HUDEP-2 (cell line): Measurements from ENCODE around the gene REV1.
"Not testable (repeated sequence)": the region's sequence is repeated elsewhere in the genome, so short reads cannot be mapped to it uniquely, and the experiment has no call there.

Source experiments
- DNase-seq, 76 experiments: peaks; one replicate each; lab custom pipeline; 2025; ENCODE audit not compliant: unreplicated experiment in 76 of 76; lab: John Stamatoyannopoulos, UW

REV1 gene

GRCh38 chr2:99489761-99490622 is at the start of gene REV1:
Gene REV1, minus strand, starts transcription at chr2:99490017. Its CDS starts 25,042 bp downstream, at chr2:99464975.
- peak in 75 of 76 experiments; percentile 19 to 96 (median 87) for DNase-seq

DNA sequence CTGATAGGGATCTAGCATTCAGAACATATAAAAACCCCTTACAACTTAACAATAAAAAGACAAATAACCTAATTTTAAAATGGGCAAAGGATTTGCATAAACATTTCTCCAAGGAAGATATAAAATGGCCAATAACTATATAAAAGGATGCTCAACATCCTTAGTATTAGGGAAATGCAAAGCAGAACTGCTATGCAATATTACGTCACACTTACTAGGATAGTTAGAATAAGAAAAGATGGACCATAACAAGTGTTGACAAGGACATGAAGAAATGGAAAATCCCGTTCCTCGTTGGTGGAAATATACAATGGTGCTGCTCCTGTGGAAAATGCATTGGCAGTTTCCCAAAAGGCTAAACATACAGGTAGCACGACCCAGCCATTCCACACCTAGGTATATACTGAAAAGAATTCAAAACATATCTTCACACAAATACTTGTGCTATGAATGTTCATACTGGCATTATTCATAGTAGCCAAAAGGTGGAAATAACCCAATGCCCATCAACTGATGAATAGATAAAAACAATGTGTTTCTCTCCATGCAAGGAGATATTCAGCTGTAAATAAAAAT is 48.2 kb upstream of the REV1 start:
- DNase-seq, result no peak

- DNase-seq, result no peak
Observed at GRCh38 chr2:99524056-99524455, 34.2 kb upstream of the REV1 start.

DNA sequence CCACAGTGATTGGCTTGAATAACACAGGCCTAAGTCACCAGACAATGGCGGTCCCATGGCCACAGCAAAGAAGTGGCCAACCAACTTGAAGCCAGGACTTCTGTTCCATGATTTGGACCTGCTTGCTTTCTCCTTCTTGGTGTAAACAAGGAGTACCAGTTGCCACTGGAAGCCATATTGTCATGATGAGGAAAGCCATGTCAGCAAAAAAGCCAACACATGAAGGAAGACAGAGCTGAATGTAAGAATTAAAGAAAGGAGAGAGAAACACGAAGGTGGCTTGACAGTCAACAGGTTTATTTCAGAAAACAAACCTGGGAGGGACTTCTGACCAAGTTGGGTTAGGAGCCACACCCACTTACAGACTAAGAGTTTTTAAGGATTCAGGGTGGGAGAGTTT is 32.3 kb upstream of the REV1 start:
- no peak for DNase-seq

DNA sequence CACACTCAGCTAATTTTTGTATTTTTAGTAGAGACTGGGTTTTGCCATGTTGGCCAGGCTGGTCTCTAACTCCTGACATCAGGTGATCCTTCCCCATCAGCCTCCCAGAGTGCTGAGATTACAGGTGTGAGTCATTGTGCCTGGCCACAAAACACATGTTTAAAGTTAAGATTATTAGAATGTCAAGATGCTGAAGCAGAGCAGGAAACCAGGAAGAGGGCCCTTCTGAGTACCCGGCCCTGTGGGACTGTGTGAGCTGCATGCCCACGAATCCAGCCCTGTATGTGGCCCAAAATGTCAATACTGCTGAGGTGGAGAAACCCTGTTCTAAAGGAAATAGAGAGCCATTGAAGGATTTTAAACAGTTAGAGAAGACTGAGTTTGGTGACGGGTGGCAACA is 31.0 kb upstream of the REV1 start:
- DNase-seq, result no peak

DNA sequence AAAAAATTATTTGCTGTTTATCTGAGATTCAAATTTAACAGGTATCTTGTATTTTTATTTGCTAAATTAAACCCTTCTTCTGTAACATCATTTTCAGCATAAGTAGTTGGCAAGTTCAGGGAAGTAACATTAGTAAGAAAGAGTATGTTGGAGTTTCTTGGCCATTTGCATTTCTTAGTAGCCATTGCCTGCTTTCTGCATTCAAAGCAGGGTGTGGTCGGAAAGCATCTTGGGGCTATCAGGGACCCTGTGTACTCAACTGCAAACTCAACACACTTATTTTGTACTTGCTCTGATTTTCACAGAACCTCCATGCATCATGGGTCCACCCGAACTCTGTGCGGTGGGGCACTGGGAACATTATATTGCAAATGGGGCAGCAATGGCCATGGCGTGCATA is 30.4 kb upstream of the REV1 start:
- DNase-seq, result no peak

GRCh38 chr2:99514357-99514756 is 24.5 kb upstream of the REV1 start:
- no peak for DNase-seq

DNA sequence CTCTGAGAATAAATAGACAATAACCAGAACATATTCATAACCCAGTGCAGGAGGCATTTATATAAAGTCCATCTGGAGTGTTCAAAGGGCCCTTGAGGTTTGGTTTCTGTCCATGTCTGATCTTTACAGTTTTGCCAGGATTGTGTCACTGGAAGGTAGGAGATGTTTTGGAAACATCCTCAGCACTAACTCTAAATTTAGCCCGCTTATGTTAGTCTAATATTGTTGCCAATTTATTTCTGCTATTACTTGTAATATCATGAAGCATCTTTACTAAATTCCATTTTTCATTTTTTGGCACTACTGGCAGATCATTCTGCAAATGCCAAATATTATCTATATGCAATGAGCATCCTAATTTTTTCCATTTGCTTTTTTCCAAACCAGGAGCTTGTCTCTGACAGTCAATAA is 22.4 kb upstream of the REV1 start:
- no peak for DNase-seq

- no peak for DNase-seq
Observed at GRCh38 chr2:99509387-99509786, 19.6 kb upstream of the REV1 start.

DNA sequence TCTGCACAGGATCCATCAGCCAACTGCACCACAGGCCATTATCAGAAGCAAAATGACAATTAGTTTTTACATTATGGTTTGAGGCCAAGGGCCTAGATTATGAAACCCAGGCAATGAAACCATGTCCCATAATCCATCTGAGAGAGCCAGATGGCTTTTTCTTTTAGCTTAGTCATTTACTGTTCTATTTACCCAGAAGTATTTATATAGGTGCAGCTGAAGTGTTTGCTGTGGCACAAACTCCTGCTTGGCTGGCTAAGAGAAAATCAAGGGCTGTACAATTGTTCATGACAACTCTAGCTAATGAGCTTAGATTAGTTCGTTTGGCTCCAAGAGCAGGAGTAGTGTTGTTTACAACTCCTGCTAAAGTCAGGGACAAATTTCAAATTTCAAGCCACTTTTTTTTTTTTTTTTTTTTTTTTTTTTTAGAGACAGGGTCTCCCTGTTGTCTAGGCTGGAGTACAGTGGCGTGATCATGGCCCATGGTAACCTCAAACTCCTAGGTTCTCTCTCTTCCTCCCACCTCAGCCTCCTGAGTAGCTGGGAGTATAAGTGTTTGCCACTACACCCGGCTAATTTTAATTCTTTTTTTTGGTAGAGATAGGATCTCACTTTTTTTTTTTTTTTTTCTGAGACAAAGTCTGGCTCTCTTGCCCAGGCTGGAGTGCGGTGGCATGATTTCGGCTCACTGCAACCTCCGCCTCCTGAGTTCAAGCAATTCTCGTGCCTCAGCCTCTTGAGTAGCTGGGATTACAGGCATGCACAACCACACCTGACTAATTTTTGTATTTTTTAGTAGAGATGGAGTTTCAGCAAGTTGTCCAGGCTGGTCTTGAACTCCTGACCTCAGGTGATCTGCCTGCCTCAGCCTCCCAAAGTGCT is 18.4 kb upstream of the REV1 start:
- DNase-seq, result no peak

- DNase-seq, result no peak
Observed at GRCh38 chr2:99504844-99505584, 15.2 kb upstream of the REV1 start.

GRCh38 chr2:99503662-99504416 is 14.0 kb upstream of the REV1 start:
- DNase-seq, result not testable (repeated sequence)

GRCh38 chr2:99496021-99496420 is 6.2 kb upstream of the REV1 start:
- no peak for DNase-seq

DNA sequence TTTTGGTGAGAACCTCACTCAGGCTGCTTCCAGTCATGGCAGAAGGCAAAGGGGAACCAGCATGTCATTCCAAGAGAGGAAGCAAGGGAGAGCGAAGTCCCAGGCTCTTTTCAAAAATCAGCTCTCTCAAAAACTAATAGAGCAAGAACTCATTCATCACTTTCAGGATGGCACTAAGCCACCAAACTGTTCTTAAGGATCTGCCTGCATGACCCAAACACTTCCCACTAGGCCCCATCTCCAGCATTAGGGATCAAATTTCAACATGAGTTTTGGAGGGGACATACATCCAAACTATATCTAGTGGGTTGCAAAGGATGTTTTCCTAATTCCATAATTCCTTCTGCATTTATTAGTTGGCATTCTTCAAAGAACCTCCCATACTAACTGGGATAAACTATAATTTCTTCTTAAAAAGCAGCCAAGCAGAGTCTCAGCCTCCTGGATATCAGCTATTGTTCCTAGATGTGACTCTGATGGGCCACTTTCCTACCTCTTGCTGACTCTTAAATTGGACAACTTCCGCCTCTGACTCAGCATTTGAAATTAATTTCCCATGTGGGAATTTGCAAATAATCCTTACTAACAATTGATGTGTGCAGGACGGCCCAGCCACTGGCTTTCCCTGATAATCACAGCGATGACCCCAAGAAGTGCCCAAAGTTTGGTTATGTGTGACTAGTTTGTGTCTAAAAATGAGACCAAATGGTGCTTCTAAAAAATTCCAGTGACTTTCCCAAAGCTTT is 5.5 kb upstream of the REV1 start:
- DNase-seq, result no peak

DNA sequence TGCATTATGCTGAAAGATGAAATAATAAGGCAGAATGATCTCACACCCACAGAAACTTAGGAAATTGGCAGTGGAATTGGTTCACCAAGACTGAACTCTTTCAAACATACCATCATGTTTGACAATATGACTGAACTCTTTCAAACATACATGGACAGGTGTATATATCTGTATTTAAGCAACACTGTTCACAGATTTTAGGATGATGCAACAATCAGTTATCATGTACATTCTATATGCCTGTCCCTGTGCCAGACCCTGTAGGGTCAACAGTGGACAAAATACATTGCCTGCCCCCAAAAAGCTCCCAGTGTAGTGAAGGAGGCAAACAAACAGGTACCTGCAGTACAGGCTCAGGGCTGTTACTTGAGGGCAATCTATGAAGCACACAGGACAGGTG is 2.9 kb upstream of the REV1 start:
- DNase-seq, result no peak

- DNase-seq, result peak in 2 of 76 experiments; percentile 3 to 87
Observed at GRCh38 chr2:99490623-99491461, 1.0 kb upstream of the REV1 start.

- peak in 30 of 76 experiments; percentile 7 to 63 (median 30) for DNase-seq
Observed at GRCh38 chr2:99489063-99489760, 605 bp downstream of the REV1 start.
